ENCODE data around the gene PAQR8. TPM values are rescaled to one million over a fixed set of nuclear protein-coding genes. Genes with fewer than 3 reads are reported as not detected.
"Not testable (repeated sequence)": the region's sequence is repeated elsewhere in the genome, so short reads cannot be mapped to it uniquely, and the experiment has no call there.

PAQR8 gene
- total and polyA plus RNA-seq, 4 donors: 2.5 to 9.3 (median 5.9) TPM

GRCh38 chr6:52381249-52381648 lies 19.3 kb downstream of the PAQR8 start:
- no peak for TF ChIP-seq CTCF (IDR thresholded peaks at IDR 0.05; ENCODE audit: control extremely low read depth, extremely low read depth)
- no peaks in the 10 kb centered on the region for H3K36me3 ChIP-seq (ENCODE audit: control insufficient read depth in 4 of 4, insufficient read depth in 4 of 4, low read length in 4 of 4)
- no peaks in the 10 kb centered on the region for H3K27me3 ChIP-seq (ENCODE audit: control insufficient read depth in 3 of 3, insufficient read depth in 3 of 3, low read length in 2 of 3)
- H3K27ac ChIP-seq (ENCODE audit: low read depth in 1 of 2, low read length in 1 of 2): no peak overlapping the region
- peaks cover 0 to 5% (median 0%) of the 10 kb centered on the region in 5 donors for H3K4me1 ChIP-seq (ENCODE audit: control insufficient read depth in 5 of 5, insufficient read depth in 5 of 5, low read length in 5 of 5)
- ATAC-seq (ENCODE audit: insufficient read depth, low FRiP score): no peak
- DNase-seq: no peak
- no peak overlapping the region for H3K4me3 ChIP-seq
- H3K9me3 ChIP-seq (ENCODE audit: control insufficient read depth in 4 of 4, insufficient read depth in 3 of 4, low read length in 3 of 4): no peaks in the 10 kb centered on the region
- no peak overlapping the region for H3K9ac ChIP-seq (ENCODE audit: insufficient read depth in 1 of 2, low read length in 2 of 2)
- WGBS, 2 donors: 95 to 96% methylated on average over 4 of the region's 4 CpGs

GRCh38 chr6:52384145-52384766 lies 22.3 kb downstream of the PAQR8 start:
- H3K4me1 ChIP-seq (ENCODE audit: control insufficient read depth in 5 of 5, insufficient read depth in 5 of 5, low read length in 5 of 5): peaks cover 0 to 2% (median 0%) of the 10 kb centered on the region in 5 donors
- TF ChIP-seq CTCF (IDR thresholded peaks at IDR 0.05; ENCODE audit: control extremely low read depth, extremely low read depth): no peak
- H3K9me3 ChIP-seq (ENCODE audit: control insufficient read depth in 4 of 4, insufficient read depth in 3 of 4, low read length in 3 of 4): no peaks in the 10 kb centered on the region
- no peaks in the 10 kb centered on the region for H3K36me3 ChIP-seq (ENCODE audit: control insufficient read depth in 4 of 4, insufficient read depth in 4 of 4, low read length in 4 of 4)
- no peak overlapping the region for H3K27ac ChIP-seq (ENCODE audit: low read depth in 1 of 2, low read length in 1 of 2)
- 92% methylated on average over 2 of the region's 2 CpGs for WGBS, 2 donors
- no peak overlapping the region for H3K9ac ChIP-seq (ENCODE audit: insufficient read depth in 1 of 2, low read length in 2 of 2)
- H3K4me3 ChIP-seq: no peak overlapping the region
- H3K27me3 ChIP-seq (ENCODE audit: control insufficient read depth in 3 of 3, insufficient read depth in 3 of 3, low read length in 2 of 3): no peaks in the 10 kb centered on the region
- ATAC-seq (ENCODE audit: insufficient read depth, low FRiP score) (no peak), DNase-seq (no peak)

GRCh38 chr6:52385074-52385473 lies 23.1 kb downstream of the PAQR8 start:
- WGBS, 2 donors: 95 to 96% methylated on average over 4 of the region's 4 CpGs
- H3K9ac ChIP-seq (ENCODE audit: insufficient read depth in 1 of 2, low read length in 2 of 2): no peak overlapping the region
- DNase-seq: no peak
- no peak overlapping the region for H3K27ac ChIP-seq (ENCODE audit: low read depth in 1 of 2, low read length in 1 of 2)
- H3K27me3 ChIP-seq (ENCODE audit: control insufficient read depth in 3 of 3, insufficient read depth in 3 of 3, low read length in 2 of 3): no peaks in the 10 kb centered on the region
- no peaks in the 10 kb centered on the region for H3K36me3 ChIP-seq (ENCODE audit: control insufficient read depth in 4 of 4, insufficient read depth in 4 of 4, low read length in 4 of 4)
- ATAC-seq (ENCODE audit: insufficient read depth, low FRiP score): no peak
- peaks cover 0 to 10% (median 2%) of the 10 kb centered on the region in 5 donors for H3K4me1 ChIP-seq (ENCODE audit: control insufficient read depth in 5 of 5, insufficient read depth in 5 of 5, low read length in 5 of 5)
- H3K4me3 ChIP-seq: no peak overlapping the region
- no peak for TF ChIP-seq CTCF (IDR thresholded peaks at IDR 0.05; ENCODE audit: control extremely low read depth, extremely low read depth)
- no peaks in the 10 kb centered on the region for H3K9me3 ChIP-seq (ENCODE audit: control insufficient read depth in 4 of 4, insufficient read depth in 3 of 4, low read length in 3 of 4)

- ATAC-seq (ENCODE audit: insufficient read depth, low FRiP score); H3K27me3 ChIP-seq (ENCODE audit: control insufficient read depth in 3 of 3, insufficient read depth in 3 of 3, low read length in 2 of 3); H3K27ac ChIP-seq (ENCODE audit: low read depth in 1 of 2, low read length in 1 of 2); H3K9ac ChIP-seq (ENCODE audit: insufficient read depth in 1 of 2, low read length in 2 of 2); H3K36me3 ChIP-seq (ENCODE audit: control insufficient read depth in 4 of 4, insufficient read depth in 4 of 4, low read length in 4 of 4); H3K4me3 ChIP-seq; DNase-seq; H3K9me3 ChIP-seq (ENCODE audit: control insufficient read depth in 4 of 4, insufficient read depth in 3 of 4, low read length in 3 of 4): not testable (repeated sequence)
- 84 to 85% methylated on average over 4 of the region's 4 CpGs for WGBS, 2 donors
- peaks cover 0 to 12% (median 2%) of the 10 kb centered on the region in 5 donors for H3K4me1 ChIP-seq (ENCODE audit: control insufficient read depth in 5 of 5, insufficient read depth in 5 of 5, low read length in 5 of 5)
These were observed 26.2 kb downstream of the PAQR8 start for GRCh38 chr6:52388119-52388518.
